ENCODE measurements around the gene LCN6. TPM values are rescaled to one million over a fixed set of nuclear protein-coding genes. Genes with fewer than 3 reads are reported as not detected.

The LCN6 gene
- total and polyA plus RNA-seq, 9 of the 15 experiments (the other 6 are each of a cell fraction or from before 2014, with no cell fraction given) = 0.10 to 0.45 (median 0.37) TPM; not detected in 5

DNA sequence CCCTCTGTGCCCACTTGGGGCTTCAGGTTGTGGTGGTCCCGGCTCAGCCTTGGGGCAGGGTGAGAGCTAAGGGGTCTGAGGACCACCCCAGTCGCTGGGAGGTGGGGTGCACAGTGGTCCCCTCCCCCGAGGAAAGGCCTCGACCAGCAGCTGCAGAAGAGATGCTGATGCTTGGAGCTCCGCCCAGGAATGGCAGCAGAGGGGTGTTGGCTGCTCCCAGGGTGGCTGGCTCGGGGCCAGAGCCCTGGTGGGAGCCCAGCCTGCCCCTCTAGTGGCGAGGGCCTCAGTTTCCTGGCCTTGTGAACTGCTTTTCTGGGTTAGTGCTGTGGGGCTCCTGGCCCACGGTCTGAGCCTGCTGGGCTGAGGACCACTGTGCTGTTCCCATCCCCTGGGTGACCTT is 34.8 kb downstream of the LCN6 start:
- Histone ChIP-seq H3K9me3 (replicated peaks; ENCODE audit: control insufficient read depth, insufficient read depth, low read depth, low read length) (no peaks in the 10 kb centered on the region), H3K4me1 (replicated peaks in 1 of 2; ENCODE audit: control insufficient read depth in 2 of 2, insufficient read depth in 2 of 2, low read length in 2 of 2) (peaks cover 10 to 69% of the 10 kb centered on the region in 2 experiments; a peak in 4 of 5 replicates), H3K4me2 (ENCODE audit: insufficient read depth, low read length) (peak overlapping the region; percentile 48), H3K27ac (ENCODE audit: extremely low read depth, low read depth, low read length) (no peak overlapping the region), H3K27me3 (ENCODE audit: control insufficient read depth in 2 of 2, insufficient read depth in 2 of 2, low read length in 2 of 2) (no peaks in the 10 kb centered on the region), H3K9ac (ENCODE audit: insufficient read depth in 1 of 2, low read depth in 2 of 2, low read length in 2 of 2) (peak overlapping the region in 1 of 2 experiments; percentile 94; a peak in 2 of 4 replicates), H3K9me1 (ENCODE audit: control insufficient read depth, insufficient read depth, low read length) (no peaks in the 10 kb centered on the region), H3K36me3 (ENCODE audit: control insufficient read depth, insufficient read depth, low read length) (peaks cover 4% of the 10 kb centered on the region; the same call in 1 of the 3 replicates), H3K4me3 (peak overlapping the region; percentile 63), H3K79me2 (ENCODE audit: control insufficient read depth, insufficient read depth, low read length) (peaks cover 12% of the 10 kb centered on the region), H4K20me1 (replicated peaks; ENCODE audit: control insufficient read depth, insufficient read depth, low read length) (no peaks in the 10 kb centered on the region), H2AFZ (ENCODE audit: low read depth, low read length) (no peak overlapping the region)
- ChIA-PET CTCF (ENCODE audit: low intra/inter-chr PET ratio) (no interaction called here), POLR2A (interaction anchor here (1.6 to 3.2 kb wide), 2 partner anchors 9 to 14 kb away, joined by 9 to 44 read pairs; no protein-coding TSS in a partner anchor)
- intact Hi-C loops (cut with micrococcal nuclease) (no loop called here), in situ Hi-C loops (cut with MboI) (no loop called here)
- BruUV-seq (replicated peaks) = no TSS peak
- WGBS (ENCODE audit: insufficient coverage, low coverage, missing lambda C conversion rate) = 59% methylated on average over 5 of the region's 8 CpGs
- FAIRE-seq = no peak
- DNase-seq (ENCODE audit: extremely low read depth in 1 of 4, low spot score in 3 of 4) = peak in 1 of 4 experiments; percentile 63
- no peak for ATAC-seq
- TF ChIP-seq, protein P1, sequence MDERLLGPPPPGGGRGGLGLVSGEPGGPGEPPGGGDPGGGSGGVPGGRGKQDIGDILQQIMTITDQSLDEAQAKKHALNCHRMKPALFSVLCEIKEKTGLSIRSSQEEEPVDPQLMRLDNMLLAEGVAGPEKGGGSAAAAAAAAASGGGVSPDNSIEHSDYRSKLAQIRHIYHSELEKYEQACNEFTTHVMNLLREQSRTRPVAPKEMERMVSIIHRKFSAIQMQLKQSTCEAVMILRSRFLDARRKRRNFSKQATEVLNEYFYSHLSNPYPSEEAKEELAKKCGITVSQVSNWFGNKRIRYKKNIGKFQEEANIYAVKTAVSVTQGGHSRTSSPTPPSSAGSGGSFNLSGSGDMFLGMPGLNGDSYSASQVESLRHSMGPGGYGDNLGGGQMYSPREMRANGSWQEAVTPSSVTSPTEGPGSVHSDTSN (CRISPR knock-in tag; IDR thresholded peaks at IDR 0.05; ENCODE audit: low read depth) = no peak
- TF ChIP-seq, protein P1 (tag; conservative IDR thresholded peaks at IDR 0.05; ENCODE audit: low read depth) = no peak
- TF ChIP-seq POLR2G (IDR thresholded peaks at IDR 0.05; ENCODE audit: low read depth, low read length) (peak; percentile 2; the same call in 1 of the 2 replicates), ZNF282 (CRISPR knock-in tag; IDR thresholded peaks at IDR 0.05) (0 out of 2 replicates have a peak, but pooled peaks have one; percentile 50), CBX2 (IDR thresholded peaks at IDR 0.05; ENCODE audit: insufficient read depth, low read length, poor library complexity, severe bottlenecking) (no peak), NFIC (IDR thresholded peaks at IDR 0.05) (peak; percentile 79), KDM1A (IDR thresholded peaks at IDR 0.05) (no peak), ZFP30 (CRISPR knock-in tag; IDR thresholded peaks at IDR 0.05; ENCODE audit: borderline replicate concordance) (no peak), NCOA6 (IDR thresholded peaks at IDR 0.05) (no peak), HES1 (IDR thresholded peaks at IDR 0.05; ENCODE audit: low read depth) (no peak), PURB (CRISPR knock-in tag; IDR thresholded peaks at IDR 0.05; ENCODE audit: low read depth) (no peak), RBFOX2 (IDR thresholded peaks at IDR 0.05; ENCODE audit: low read depth, low read length) (peak; percentile 49), ESRRB (CRISPR knock-in tag; IDR thresholded peaks at IDR 0.05; ENCODE audit: borderline replicate concordance) (no peak), ZNF124 (CRISPR knock-in tag; IDR thresholded peaks at IDR 0.05) (0 out of 2 replicates have a peak, but pooled peaks have one; percentile 26), LARP7 (IDR thresholded peaks at IDR 0.05) (no peak)
- TF ChIP-seq, protein P2, sequence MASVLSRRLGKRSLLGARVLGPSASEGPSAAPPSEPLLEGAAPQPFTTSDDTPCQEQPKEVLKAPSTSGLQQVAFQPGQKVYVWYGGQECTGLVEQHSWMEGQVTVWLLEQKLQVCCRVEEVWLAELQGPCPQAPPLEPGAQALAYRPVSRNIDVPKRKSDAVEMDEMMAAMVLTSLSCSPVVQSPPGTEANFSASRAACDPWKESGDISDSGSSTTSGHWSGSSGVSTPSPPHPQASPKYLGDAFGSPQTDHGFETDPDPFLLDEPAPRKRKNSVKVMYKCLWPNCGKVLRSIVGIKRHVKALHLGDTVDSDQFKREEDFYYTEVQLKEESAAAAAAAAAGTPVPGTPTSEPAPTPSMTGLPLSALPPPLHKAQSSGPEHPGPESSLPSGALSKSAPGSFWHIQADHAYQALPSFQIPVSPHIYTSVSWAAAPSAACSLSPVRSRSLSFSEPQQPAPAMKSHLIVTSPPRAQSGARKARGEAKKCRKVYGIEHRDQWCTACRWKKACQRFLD (CRISPR knock-in tag; IDR thresholded peaks at IDR 0.05) = no peak

Data from K562 (cell line).